ENCODE results near the gene ELF2.
"Not testable (repeated sequence)": the region's sequence is repeated elsewhere in the genome, so short reads cannot be mapped to it uniquely, and the experiment has no call there.

Gene ELF2

DNA sequence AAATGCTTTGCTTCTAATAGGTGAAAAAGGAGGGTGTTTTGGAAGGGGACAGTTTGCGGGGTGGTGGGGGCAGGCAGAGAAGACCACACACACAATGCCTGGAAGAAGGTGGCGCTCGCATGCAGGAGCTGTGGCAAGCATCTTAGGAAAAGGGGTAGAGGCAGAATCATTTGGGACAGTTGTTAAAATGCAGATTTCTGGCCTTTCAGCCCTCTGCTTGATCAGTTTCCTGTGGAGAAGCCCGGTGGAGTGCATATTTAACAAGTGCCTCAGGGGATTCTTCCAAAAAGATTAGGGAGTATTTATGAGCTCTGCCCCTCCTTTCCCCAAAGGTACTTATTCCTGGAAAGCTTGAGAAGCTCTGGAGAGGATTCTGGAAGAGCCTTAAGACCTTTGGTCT lies 156.6 kb downstream of the ELF2 start:
- no peak for DNase-seq (ENCODE audit: low read depth)

- DNase-seq (ENCODE audit: low read depth): no peak
These were observed 157.9 kb downstream of the ELF2 start for GRCh38 chr4:139018971-139019758.

GRCh38 chr4:139018501-139018900 lies 158.5 kb downstream of the ELF2 start:
- DNase-seq (ENCODE audit: low read depth): no peak

DNA sequence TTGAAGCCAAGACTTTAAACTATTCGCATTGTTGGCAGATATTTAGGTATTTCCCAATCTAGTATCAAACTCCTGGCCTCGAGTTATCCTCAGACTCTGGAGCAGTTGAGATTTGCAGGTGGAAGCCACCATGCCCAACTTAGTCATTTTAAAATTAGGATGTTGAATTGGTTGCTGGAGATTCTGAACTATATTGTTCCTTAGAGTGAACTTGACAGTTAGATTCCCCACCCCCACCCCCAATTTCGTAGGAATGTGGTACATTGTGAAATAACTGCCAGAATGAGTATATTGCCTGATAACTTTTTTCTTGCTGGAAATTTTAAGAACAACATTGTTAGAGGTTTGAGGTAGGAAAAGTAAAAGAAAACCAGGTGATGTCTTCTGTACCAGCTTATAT lies 159.2 kb downstream of the ELF2 start:
- DNase-seq (ENCODE audit: low read depth): no peak

- DNase-seq (ENCODE audit: low read depth): peak; percentile 37
These were observed 161.0 kb downstream of the ELF2 start for GRCh38 chr4:139015948-139016471.

DNA sequence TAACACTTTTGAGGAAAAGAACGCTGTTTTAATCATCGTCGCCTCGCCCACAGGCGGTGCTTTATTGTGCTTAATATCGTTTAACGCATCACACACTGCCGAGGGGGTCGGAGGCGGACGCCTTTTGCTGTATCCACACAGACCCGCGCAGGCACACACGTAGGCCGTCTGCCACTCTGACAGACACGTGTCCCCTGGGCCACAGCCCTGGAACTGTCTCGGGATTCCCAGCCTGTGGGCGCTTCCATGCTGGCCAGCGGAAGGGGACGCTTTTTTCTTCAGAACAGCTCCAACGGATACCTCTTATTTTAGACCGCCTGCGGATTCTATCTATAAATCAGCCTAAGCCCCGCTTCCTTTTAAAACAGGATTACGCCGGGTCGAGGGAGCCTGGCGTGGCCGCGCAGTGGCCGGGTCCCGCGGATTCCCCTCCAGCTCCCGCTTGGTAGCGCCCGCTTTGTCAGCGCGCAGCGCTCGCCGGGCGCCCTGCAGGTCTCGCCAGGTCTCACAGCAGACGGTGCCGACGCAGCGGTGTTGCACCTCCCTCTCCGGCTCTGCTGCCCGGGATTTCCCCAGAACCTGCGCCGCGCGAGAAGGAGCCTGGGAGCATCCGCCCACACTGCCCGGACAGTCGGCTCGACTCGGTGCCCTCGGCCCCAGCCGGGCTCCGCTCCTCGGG lies 161.6 kb downstream of the ELF2 start, which contains the start of gene NOCT:
Gene NOCT (plus strand): TSS at position 513 of the 679 bp plus-strand sequence. CDS start 201 bp downstream, outside the sequence.
- peak; percentile 90 for DNase-seq (ENCODE audit: low read depth)

- no peak for DNase-seq (ENCODE audit: low read depth)
These were observed 162.4 kb downstream of the ELF2 start for GRCh38 chr4:139014371-139015268.

DNA sequence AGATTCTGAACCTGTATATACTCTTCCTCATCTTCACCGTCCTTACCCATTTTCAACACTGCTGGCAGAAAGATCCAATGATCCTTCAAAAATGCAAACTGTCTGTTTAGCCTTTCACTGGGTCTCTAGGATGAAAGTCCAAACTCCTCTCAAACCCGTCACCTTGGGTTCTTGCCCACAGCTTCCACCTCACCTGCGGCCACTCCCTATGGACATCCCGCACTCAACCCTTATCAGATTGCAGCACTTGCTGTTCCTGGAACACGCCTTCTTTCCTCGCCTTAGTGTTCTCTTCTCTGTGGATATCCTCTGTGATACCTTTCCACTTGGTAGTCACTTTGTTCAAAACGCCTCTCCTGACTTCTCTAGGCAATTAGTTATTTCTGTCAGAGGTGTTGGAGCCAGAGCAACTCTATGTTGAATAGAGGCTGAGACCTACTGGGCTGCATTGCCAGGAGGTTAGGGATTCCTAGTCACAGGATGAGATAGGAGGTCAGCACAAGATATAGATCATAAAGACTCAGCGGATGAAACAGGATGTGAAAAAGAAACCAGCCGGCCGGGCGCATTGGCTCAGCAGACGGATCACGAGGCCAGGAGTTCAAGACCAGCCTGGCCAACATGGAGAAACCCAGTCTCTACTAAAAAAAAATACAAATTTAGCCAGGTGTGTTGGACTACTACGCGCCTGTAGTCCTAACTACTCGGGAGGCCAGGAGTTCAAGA lies 165.6 kb downstream of the ELF2 start:
- no peak for DNase-seq (ENCODE audit: low read depth)

GRCh38 chr4:139009702-139010101 lies 167.3 kb downstream of the ELF2 start:
- DNase-seq (ENCODE audit: low read depth): no peak

DNA sequence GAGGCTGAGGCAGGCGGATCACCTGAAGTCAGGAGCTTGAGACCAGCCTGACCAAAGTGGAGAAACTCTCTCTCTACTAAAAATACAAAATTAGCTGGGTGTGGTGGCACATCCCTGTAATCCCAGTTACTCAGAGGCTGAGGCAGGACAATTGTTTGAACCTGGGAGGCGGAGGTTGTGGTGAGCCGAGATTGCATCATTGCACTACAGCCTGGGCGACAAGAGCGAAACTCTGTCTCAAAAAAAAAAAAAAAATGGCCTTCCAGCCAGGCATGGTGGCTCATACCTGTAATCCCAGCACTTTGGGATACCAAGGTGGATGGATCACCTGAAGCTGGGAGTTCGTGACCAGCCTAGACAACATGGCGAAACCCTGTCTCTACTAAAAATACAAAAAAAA lies 168.7 kb downstream of the ELF2 start:
- DNase-seq (ENCODE audit: low read depth): not testable (repeated sequence)

DNA sequence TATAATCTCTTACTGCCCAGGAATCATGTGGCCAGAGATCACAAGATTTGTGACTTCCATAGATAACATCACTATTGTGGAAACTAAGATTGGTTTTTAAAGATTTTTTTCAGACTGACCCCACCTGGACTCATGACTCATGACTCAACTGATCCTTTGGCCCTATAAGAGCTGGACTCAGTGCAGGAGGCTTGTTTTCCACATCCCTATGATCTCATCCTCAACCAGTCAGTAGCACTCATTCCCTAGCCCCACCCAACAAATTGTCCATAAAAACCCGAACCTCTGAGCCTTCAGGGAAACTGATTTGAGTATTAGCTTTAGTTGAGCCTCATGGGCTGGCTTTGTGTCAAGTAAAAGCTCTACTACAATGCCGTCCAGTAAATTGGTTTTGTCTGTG lies 169.4 kb downstream of the ELF2 start:
- DNase-seq (ENCODE audit: low read depth): no peak
